HUES6 (cell line): ENCODE results near the gene GRK3.

Source experiments
- H3K27ac ChIP-seq: 2 replicates; pipeline ENCODE4 v1.7.0; 2013; ENCODE audit warnings: low read depth, mild to moderate bottlenecking, low read length, inconsistent platforms
- H3K27me3 ChIP-seq: 2 replicates; pipeline ENCODE4 v1.6.1; 2013; ENCODE audit warnings: low read length; ENCODE audit not compliant: control insufficient read depth, insufficient read depth
- H3K36me3 ChIP-seq: 2 replicates; pipeline ENCODE4 v1.6.1; 2013; ENCODE audit warnings: low read length; ENCODE audit not compliant: control insufficient read depth, insufficient read depth
- H3K4me1 ChIP-seq: 2 replicates; pipeline ENCODE4 v1.6.1; 2013; ENCODE audit warnings: low read length; ENCODE audit not compliant: control insufficient read depth, insufficient read depth
- H3K4me3 ChIP-seq: 2 replicates; pipeline ENCODE4 v1.5.1; 2013; ENCODE audit warnings: low read depth, low read length
- H3K9ac ChIP-seq: one replicate; pipeline ENCODE4 v1.6.1; 2013; ENCODE audit warnings: mild to moderate bottlenecking, low read length
- H3K9me3 ChIP-seq: 2 replicates; pipeline ENCODE4 v1.6.1; 2013; ENCODE audit warnings: low read depth, low read length; ENCODE audit not compliant: control insufficient read depth, insufficient read depth

The GRK3 gene

GRCh38 chr22:25775531-25775930, 211.1 kb downstream of the GRK3 start:
- no peaks in the 10 kb centered on the region for H3K27me3 ChIP-seq
- no peak overlapping the region for H3K4me3 ChIP-seq
- no peaks in the 10 kb centered on the region for H3K4me1 ChIP-seq
- no peak overlapping the region for H3K9ac ChIP-seq
- H3K9me3 ChIP-seq, result no peaks in the 10 kb centered on the region
- H3K36me3 ChIP-seq, result no peaks in the 10 kb centered on the region
- H3K27ac ChIP-seq, result no peak overlapping the region

DNA sequence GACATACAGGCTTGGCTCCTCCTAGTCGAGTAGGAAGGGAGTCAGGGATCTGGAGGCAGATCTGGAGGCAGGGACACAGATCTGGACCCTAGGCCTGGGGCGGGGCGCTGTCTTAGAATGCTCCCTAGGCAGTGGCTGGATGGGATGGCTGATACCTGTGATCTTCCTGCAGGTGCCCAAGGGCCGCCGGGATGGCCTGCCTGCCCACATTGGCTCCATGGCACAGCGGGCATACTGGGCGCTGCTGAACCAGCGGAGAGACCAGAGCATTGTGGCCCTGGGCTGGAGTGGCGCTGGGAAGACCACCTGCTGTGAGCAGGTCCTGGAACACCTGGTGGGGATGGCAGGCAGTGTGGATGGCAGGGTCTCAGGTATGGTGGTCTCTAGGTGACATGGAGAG, 212.9 kb downstream of the GRK3 start:
- Histone ChIP-seq H3K9me3 (no peaks in the 10 kb centered on the region), H3K27ac (no peak overlapping the region), H3K27me3 (no peaks in the 10 kb centered on the region), H3K4me3 (no peak overlapping the region), H3K4me1 (no peaks in the 10 kb centered on the region), H3K36me3 (no peaks in the 10 kb centered on the region), H3K9ac (no peak overlapping the region)

DNA sequence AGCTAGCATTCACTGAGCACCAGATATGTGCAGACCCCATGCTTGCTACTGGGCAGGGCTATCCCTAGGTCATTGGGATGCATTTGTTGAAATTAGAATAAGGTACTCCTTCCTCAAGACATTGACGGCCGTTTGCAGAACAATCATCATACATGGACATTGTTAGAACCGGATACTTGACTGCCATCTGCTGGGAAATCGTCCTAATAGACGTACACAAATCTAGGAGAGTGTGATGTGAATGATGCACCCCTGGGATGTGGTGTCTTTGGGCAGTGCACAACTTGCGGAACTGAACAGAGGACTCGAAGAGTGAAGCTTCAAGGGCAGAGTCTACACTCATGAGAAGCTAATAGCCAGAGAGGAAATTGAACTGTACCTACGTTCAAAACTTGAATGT, 213.4 kb downstream of the GRK3 start:
- Histone ChIP-seq H3K9ac (no peak overlapping the region), H3K9me3 (no peaks in the 10 kb centered on the region), H3K27me3 (no peaks in the 10 kb centered on the region), H3K4me1 (no peaks in the 10 kb centered on the region), H3K27ac (no peak overlapping the region), H3K4me3 (no peak overlapping the region), H3K36me3 (no peaks in the 10 kb centered on the region)
